GM12878 (cell line): ENCODE measurements around the gene CFAP126. TPM values are rescaled to one million over a fixed set of nuclear protein-coding genes. Genes with fewer than 3 reads are reported as not detected.

Source experiments
- ATF7 ChIP-seq: fragments of 450-650 bp; IDR thresholded peaks from 2 replicates; pipeline ENCODE4 v1.6.1; 2016; ENCODE audit warnings: low read depth, mild to moderate bottlenecking
- CEBPB ChIP-seq, 2 experiments: fragments of 150-350 bp in 1 of 2; IDR thresholded peaks; 2 replicates each; pipeline ENCODE4 v1.6.1; 2012 to 2014; ENCODE audit warnings: low read depth in 2 of 2, low read length in 2 of 2, borderline replicate concordance in 1 of 2, inconsistent platforms in 1 of 2
- CHD2 ChIP-seq: IDR thresholded peaks from 2 replicates; pipeline ENCODE4 v1.6.1; 2011; ENCODE audit warnings: low read depth, low read length, improper control_type of control experiment, borderline replicate concordance
- E4F1 ChIP-seq: fragments of 450-650 bp; IDR thresholded peaks from 2 replicates; pipeline ENCODE4 v1.6.1; 2018; ENCODE audit warnings: borderline replicate concordance, mild to moderate bottlenecking; ENCODE audit not compliant: partially characterized antibody
- ESRRA ChIP-seq: IDR thresholded peaks from 2 replicates; pipeline ENCODE4 v1.6.1; 2012; ENCODE audit warnings: mild to moderate bottlenecking, low read length, improper control_type of control experiment
- ETV6 ChIP-seq, 2 experiments: fragments of 450-650 bp in 1 of 2; IDR thresholded peaks in 1 of 2; conservative IDR thresholded peaks in 1 of 2; 2 replicates each; pipeline ENCODE4 v1.6.1; 2014; ENCODE audit warnings: antibody characterized with exemption in 1 of 2, borderline replicate concordance in 1 of 2, low read depth in 1 of 2, mild to moderate bottlenecking in 1 of 2, moderate library complexity in 1 of 2
- FOS ChIP-seq: IDR thresholded peaks from 3 replicates; pipeline ENCODE4 v1.6.1; 2011; ENCODE audit warnings: borderline replicate concordance; ENCODE audit not compliant: insufficient read length; ENCODE audit errors: extremely low read depth
- HCFC1 ChIP-seq: fragments of 150-350 bp; IDR thresholded peaks from 2 replicates; pipeline ENCODE4 v1.6.1; 2014; ENCODE audit warnings: low read length
- IRF3 ChIP-seq: fragments of 450-650 bp; IDR thresholded peaks from 2 replicates; pipeline ENCODE4 v1.6.1; 2014; ENCODE audit warnings: mild to moderate bottlenecking
- MLLT1 ChIP-seq: fragments of 450-650 bp; IDR thresholded peaks from 2 replicates; pipeline ENCODE4 v1.6.1; 2016; ENCODE audit warnings: mild to moderate bottlenecking
- NFIC ChIP-seq: IDR thresholded peaks from 2 replicates; pipeline ENCODE4 v1.6.1; 2012; ENCODE audit warnings: low read depth, mild to moderate bottlenecking, inconsistent platforms, low read length, moderate library complexity
- NKRF ChIP-seq: fragments of 450-650 bp; conservative IDR thresholded peaks from 2 replicates; pipeline ENCODE4 v1.6.1; 2017; ENCODE audit warnings: mild to moderate bottlenecking, moderate library complexity
- NRF1 ChIP-seq: conservative IDR thresholded peaks from 2 replicates; pipeline ENCODE4 v1.6.1; 2011; ENCODE audit warnings: mild to moderate bottlenecking, low read depth, low read length, improper control_type of control experiment
- RAD21 ChIP-seq: IDR thresholded peaks from 2 replicates; pipeline ENCODE4 v1.6.1; 2011; ENCODE audit warnings: mild to moderate bottlenecking, low read depth, low read length, moderate library complexity; ENCODE audit not compliant: insufficient read depth
- RELA ChIP-seq: fragments of 450-650 bp; IDR thresholded peaks from 2 replicates; pipeline ENCODE4 v1.8.0; 2014; ENCODE audit warnings: borderline replicate concordance; ENCODE audit not compliant: partially characterized antibody
- RFX5 ChIP-seq: IDR thresholded peaks from 2 replicates; pipeline ENCODE4 v1.6.1; 2011; ENCODE audit warnings: low read depth, low read length, improper control_type of control experiment
- SMARCA5 ChIP-seq: fragments of 450-650 bp; IDR thresholded peaks from 2 replicates; pipeline ENCODE4 v1.6.1; 2017; ENCODE audit warnings: mild to moderate bottlenecking
- SPI1 ChIP-seq: IDR thresholded peaks from 2 replicates; pipeline ENCODE4 v1.6.1; 2011; ENCODE audit warnings: low read depth, mild to moderate bottlenecking, low read length, moderate library complexity, borderline replicate concordance; ENCODE audit not compliant: insufficient read depth
- SREBF1 ChIP-seq: IDR thresholded peaks from 2 replicates; pipeline ENCODE4 v1.6.1; 2012; ENCODE audit warnings: mild to moderate bottlenecking, low read length
- SREBF2 ChIP-seq: IDR thresholded peaks from 2 replicates; pipeline ENCODE4 v1.6.1; 2012; ENCODE audit warnings: mild to moderate bottlenecking, low read length
- WRNIP1 ChIP-seq: IDR thresholded peaks from 2 replicates; pipeline ENCODE4 v1.6.1; 2011; ENCODE audit warnings: low read depth, low read length, improper control_type of control experiment, borderline replicate concordance
- ZNF207 ChIP-seq: fragments of 450-650 bp; IDR thresholded peaks from 2 replicates; pipeline ENCODE4 v1.6.1; 2014; ENCODE audit warnings: antibody characterized with exemption, mild to moderate bottlenecking, borderline replicate concordance
- ZNF217 ChIP-seq: fragments of 450-650 bp; IDR thresholded peaks from 2 replicates; pipeline ENCODE4 v1.6.1; 2017; ENCODE audit warnings: antibody characterized with exemption, mild to moderate bottlenecking
- polyA plus RNA-seq, 11 experiments: library from polyadenylated mRNA; depleted of rRNA in 4 of 11; unstranded in 6 of 11; stranded (reverse) in 5 of 11; fragments of >200 nt; fragmentation: Nextera tagmentation in 4 of 11; fragmentation: Illumina TruSeq in 1 of 11; extraction: Ambion mirVana in 4 of 11; extraction: Trizol in 1 of 11; gene quantifications; 1 replicate in 1 of 11; 2 replicates in 10 of 11; pipeline versions ENCODE4 v1.2.1 to v1.2.3, GENCODE V29; 2011 to 2016; ENCODE audit warnings: inconsistent platforms in 2 of 11, missing spikeins in 2 of 11, low read depth in 1 of 11
- total RNA-seq, 4 experiments: library from RNA; depleted of rRNA in 3 of 4; stranded (reverse); fragments of >200 nt in 3 of 4; fragmentation: Illumina TruSeq in 1 of 4; extraction: Trizol in 1 of 4; gene quantifications; 2 replicates each; pipeline versions ENCODE4 v1.2.1 to v1.2.3, GENCODE V29; 2013 to 2021

The CFAP126 gene
- total and polyA plus RNA-seq, 10 of the 15 experiments (the other 5 are each of a cell fraction or from before 2014, with no cell fraction given): not detected

- no peak for TF ChIP-seq IRF3
- peak; percentile 51; the same call in 1 of the 2 replicates for TF ChIP-seq NKRF
- TF ChIP-seq ZNF217: peak; percentile 85
- TF ChIP-seq ATF7: peak; percentile 43; the same call in 1 of the 2 replicates
- peak in 1 of 2 experiments; percentile 84; a peak in 2 of 4 replicates for TF ChIP-seq ETV6 (conservative IDR thresholded peaks at IDR 0.05 in 1 of 2, IDR thresholded peaks at IDR 0.05 in 1 of 2; ENCODE audit: borderline replicate concordance in 1 of 2, low read depth in 1 of 2)
- TF ChIP-seq WRNIP1: no peak
- no peak for TF ChIP-seq ESRRA
- TF ChIP-seq SREBF1: no peak
- no peak for TF ChIP-seq RAD21
- no peak; the same call in 1 of the 2 replicates for TF ChIP-seq SPI1
- peak; percentile 55; the same call in 1 of the 2 replicates for TF ChIP-seq NFIC
- peak; percentile 98 for TF ChIP-seq SMARCA5
- TF ChIP-seq MLLT1: peak; percentile 58; the same call in 1 of the 2 replicates
- peak; percentile 5 for TF ChIP-seq RELA
- TF ChIP-seq CHD2: no peak
- no peak for TF ChIP-seq RFX5
- peak; percentile 18; the same call in 1 of the 2 replicates for TF ChIP-seq HCFC1
- TF ChIP-seq FOS: no peak
- TF ChIP-seq SREBF2: peak; percentile 97
- TF ChIP-seq NRF1: no peak
- no peak for TF ChIP-seq CEBPB (IDR thresholded peaks at IDR 0.05; ENCODE audit: borderline replicate concordance in 1 of 2, low read depth in 2 of 2, low read length in 2 of 2)
- no peak for TF ChIP-seq E4F1
- peak; percentile 88 for TF ChIP-seq ZNF207
These were observed 31.8 kb upstream of the CFAP126 start (continued) for GRCh38 chr1:161399257-161399998.
